22Rv1 (cell line): ENCODE data around the gene ASB2.

Experiments used
- H3K27ac ChIP-seq: fragments of 450-650 bp; 2 replicates; pipeline ENCODE4 v1.5.1; 2017
- CTCF ChIP-seq: fragments of 450-650 bp; IDR thresholded peaks from 2 replicates; pipeline ENCODE4 v1.5.1; 2017; ENCODE audit warnings: mild to moderate bottlenecking
- ZFX ChIP-seq: fragments of 450-650 bp; IDR thresholded peaks from 2 replicates; pipeline ENCODE4 v1.6.1; 2017; ENCODE audit warnings: antibody characterized with exemption, borderline replicate concordance

Gene ASB2

GRCh38 chr14:93954900-93955849, 21.2 kb downstream of the ASB2 start:
- H3K27ac ChIP-seq: no peak overlapping the region
- TF ChIP-seq CTCF: no peak
- TF ChIP-seq ZFX: no peak

GRCh38 chr14:93954516-93954830, 21.9 kb downstream of the ASB2 start:
- H3K27ac ChIP-seq: no peak overlapping the region

GRCh38 chr14:93953739-93954515, 22.4 kb downstream of the ASB2 start:
- no peak overlapping the region for H3K27ac ChIP-seq
- TF ChIP-seq CTCF: no peak
- TF ChIP-seq ZFX: no peak

More at GRCh38 chr14:93954516-93954830, 21.9 kb downstream of the ASB2 start:
- TF ChIP-seq ZFX (no peak), CTCF (no peak)

GRCh38 chr14:93953263-93953662, 23.1 kb downstream of the ASB2 start:
- no peak for TF ChIP-seq ZFX
- no peak for TF ChIP-seq CTCF
- no peak overlapping the region for H3K27ac ChIP-seq

GRCh38 chr14:93952829-93953228, 23.5 kb downstream of the ASB2 start:
- H3K27ac ChIP-seq: no peak overlapping the region
- no peak for TF ChIP-seq ZFX
- no peak for TF ChIP-seq CTCF

- TF ChIP-seq CTCF: no peak
- no peak for TF ChIP-seq ZFX
- H3K27ac ChIP-seq: no peak overlapping the region
Observed at GRCh38 chr14:93951635-93952540, 24.5 kb downstream of the ASB2 start.
